Measurements from ENCODE around the gene MAVS.

DNA sequence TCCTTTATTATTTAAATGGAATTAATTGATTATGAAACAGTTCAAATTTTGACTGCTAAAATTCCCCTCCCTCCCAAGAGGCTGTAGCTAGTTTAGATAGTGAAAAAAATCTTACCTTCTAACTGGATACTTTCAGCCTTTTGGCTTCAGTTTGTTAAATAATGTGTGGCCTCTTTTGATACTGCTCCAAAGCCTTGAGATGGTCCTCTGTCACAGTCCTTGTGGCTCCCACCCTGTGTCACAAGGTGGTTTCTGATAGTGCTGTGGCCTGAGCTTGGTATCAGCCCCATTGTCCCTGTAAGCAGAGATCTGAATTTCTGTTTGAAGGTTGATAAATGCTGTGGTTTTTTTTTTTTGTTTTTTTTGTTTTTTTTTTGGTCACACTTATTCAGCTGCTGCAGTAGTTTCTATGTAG, 63.3 kb downstream of the MAVS start:
- TF ChIP-seq, protein P1, sequence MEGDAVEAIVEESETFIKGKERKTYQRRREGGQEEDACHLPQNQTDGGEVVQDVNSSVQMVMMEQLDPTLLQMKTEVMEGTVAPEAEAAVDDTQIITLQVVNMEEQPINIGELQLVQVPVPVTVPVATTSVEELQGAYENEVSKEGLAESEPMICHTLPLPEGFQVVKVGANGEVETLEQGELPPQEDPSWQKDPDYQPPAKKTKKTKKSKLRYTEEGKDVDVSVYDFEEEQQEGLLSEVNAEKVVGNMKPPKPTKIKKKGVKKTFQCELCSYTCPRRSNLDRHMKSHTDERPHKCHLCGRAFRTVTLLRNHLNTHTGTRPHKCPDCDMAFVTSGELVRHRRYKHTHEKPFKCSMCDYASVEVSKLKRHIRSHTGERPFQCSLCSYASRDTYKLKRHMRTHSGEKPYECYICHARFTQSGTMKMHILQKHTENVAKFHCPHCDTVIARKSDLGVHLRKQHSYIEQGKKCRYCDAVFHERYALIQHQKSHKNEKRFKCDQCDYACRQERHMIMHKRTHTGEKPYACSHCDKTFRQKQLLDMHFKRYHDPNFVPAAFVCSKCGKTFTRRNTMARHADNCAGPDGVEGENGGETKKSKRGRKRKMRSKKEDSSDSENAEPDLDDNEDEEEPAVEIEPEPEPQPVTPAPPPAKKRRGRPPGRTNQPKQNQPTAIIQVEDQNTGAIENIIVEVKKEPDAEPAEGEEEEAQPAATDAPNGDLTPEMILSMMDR (IDR thresholded peaks at IDR 0.05; ENCODE audit: low read depth, low read length, poor library complexity, severe bottlenecking), result no peak
- no peak for TF ChIP-seq EZH2phosphoT487 (IDR thresholded peaks at IDR 0.05; ENCODE audit: borderline replicate concordance, low read length)
